ENCODE data around the gene OR51I2. TPM values are rescaled to one million over a fixed set of nuclear protein-coding genes. Genes with fewer than 3 reads are reported as not detected.
A peak's percentile ranks its signal among the peaks of the same experiment; 100 is the strongest.

Gene OR51I2
- total and polyA plus RNA-seq, 9 of the 15 experiments (the other 6 are each of a cell fraction or from before 2014, with no cell fraction given), result 0.06 to 0.61 (median 0.07) TPM; not detected in 6

DNA sequence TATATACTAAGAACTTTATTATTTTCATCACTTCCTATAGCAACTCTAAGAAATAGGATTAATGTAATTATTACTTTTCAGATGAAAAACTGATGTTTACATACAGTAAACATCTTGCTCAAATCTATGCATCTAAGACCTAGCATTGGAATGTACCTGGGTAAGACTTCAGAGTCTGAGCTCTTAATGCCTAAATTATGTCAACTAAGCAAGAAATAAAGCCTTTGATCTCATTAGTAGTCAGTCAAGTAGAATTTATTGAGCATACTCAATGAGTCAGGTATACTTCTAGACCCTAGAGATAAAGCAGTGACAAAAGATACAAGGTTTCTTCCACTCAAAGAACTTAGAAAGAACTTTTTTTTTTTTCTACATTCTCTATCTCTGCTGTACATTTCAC, 44.0 kb upstream of the OR51I2 start:
- Histone ChIP-seq H3K4me2 (ENCODE audit: insufficient read depth, low read length) (no peak overlapping the region), H4K20me1 (replicated peaks; ENCODE audit: control insufficient read depth, insufficient read depth, low read length) (0 out of 2 replicates have a peak, but pooled peaks cover 5% of the 10 kb centered on the region), H3K27me3 (ENCODE audit: control insufficient read depth in 2 of 2, insufficient read depth in 2 of 2, low read length in 2 of 2) (no peaks in the 10 kb centered on the region), H3K79me2 (ENCODE audit: control insufficient read depth, insufficient read depth, low read length) (peaks cover 76% of the 10 kb centered on the region), H3K27ac (ENCODE audit: extremely low read depth, low read depth, low read length) (no peak overlapping the region), H3K36me3 (ENCODE audit: control insufficient read depth, insufficient read depth, low read length) (peaks cover 86% of the 10 kb centered on the region), H3K9me3 (replicated peaks; ENCODE audit: control insufficient read depth, insufficient read depth, low read depth, low read length) (no peaks in the 10 kb centered on the region), H3K4me1 (replicated peaks in 1 of 2; ENCODE audit: control insufficient read depth in 2 of 2, insufficient read depth in 2 of 2, low read length in 2 of 2) (no peaks in the 10 kb centered on the region), H3K9me1 (ENCODE audit: control insufficient read depth, insufficient read depth, low read length) (peaks cover 5% of the 10 kb centered on the region), H3K4me3 (no peak overlapping the region), H2AFZ (ENCODE audit: low read depth, low read length) (no peak overlapping the region), H3K9ac (ENCODE audit: insufficient read depth in 1 of 2, low read depth in 2 of 2, low read length in 2 of 2) (no peak overlapping the region)
- no TSS peak for BruUV-seq (replicated peaks)
- POLR2A ChIA-PET, result no interaction called here
- DNase-seq (ENCODE audit: extremely low read depth in 1 of 4, low spot score in 3 of 4) (no peak), FAIRE-seq (no peak), ATAC-seq (no peak)
- CTCF ChIA-PET (ENCODE audit: low intra/inter-chr PET ratio), result no interaction called here
- TF ChIP-seq ZNF740 (CRISPR knock-in tag; IDR thresholded peaks at IDR 0.05), result no peak
- no peak for TF ChIP-seq ZNF740 (tag; IDR thresholded peaks at IDR 0.05)
- TF ChIP-seq ETV5 (CRISPR knock-in tag; IDR thresholded peaks at IDR 0.05; ENCODE audit: low read depth), result no peak
- TF ChIP-seq ZNF316 (IDR thresholded peaks at IDR 0.05), result peak; percentile 60
- TF ChIP-seq C11orf30 (IDR thresholded peaks at IDR 0.05; ENCODE audit: low read depth), result peak; percentile 48
- TF ChIP-seq MAFG (tag; conservative IDR thresholded peaks at IDR 0.05), result peak; percentile 45; the same call in 1 of the 2 replicates
- in situ Hi-C loops (cut with MboI), result no loop called here
- intact Hi-C loops (cut with micrococcal nuclease), result no loop called here

DNA sequence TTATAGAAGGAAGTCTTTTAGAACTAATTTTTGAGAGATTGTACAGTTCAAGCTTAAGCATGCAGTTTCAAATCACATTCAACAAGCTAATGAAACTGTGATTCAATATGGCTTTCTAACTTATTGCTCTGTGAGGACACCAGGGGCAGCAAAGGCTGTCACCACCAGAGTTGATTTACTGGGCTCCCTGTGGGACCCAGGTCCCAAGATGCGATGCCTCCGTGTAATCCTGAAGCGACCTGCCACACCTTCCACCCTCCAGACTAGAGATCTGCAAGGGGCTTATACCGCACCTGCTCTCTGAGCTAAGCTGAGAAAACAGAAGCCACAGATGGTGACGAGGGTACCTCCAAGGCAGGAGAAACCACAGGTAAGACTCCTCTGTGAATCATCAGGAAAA, 28.1 kb upstream of the OR51I2 start:
- H3K9ac ChIP-seq (ENCODE audit: insufficient read depth in 1 of 2, low read depth in 2 of 2, low read length in 2 of 2), result no peak overlapping the region
- in situ Hi-C loops (cut with MboI), result no loop called here
- FAIRE-seq, result no peak

More for the DNA sequence above, 28.1 kb upstream of the OR51I2 start:
- no peaks in the 10 kb centered on the region for H3K9me3 ChIP-seq (replicated peaks; ENCODE audit: control insufficient read depth, insufficient read depth, low read depth, low read length)
- CTCF ChIA-PET (ENCODE audit: low intra/inter-chr PET ratio), result interaction anchor here (0.5 kb wide), 1 partner anchor 372 kb away, joined by 3 read pairs; no protein-coding TSS in a partner anchor
- intact Hi-C loops (cut with micrococcal nuclease), result no loop called here
- H3K27me3 ChIP-seq (ENCODE audit: control insufficient read depth in 2 of 2, insufficient read depth in 2 of 2, low read length in 2 of 2), result no peaks in the 10 kb centered on the region
- no peaks in the 10 kb centered on the region for H3K4me1 ChIP-seq (replicated peaks in 1 of 2; ENCODE audit: control insufficient read depth in 2 of 2, insufficient read depth in 2 of 2, low read length in 2 of 2)
- H3K9me1 ChIP-seq (ENCODE audit: control insufficient read depth, insufficient read depth, low read length), result no peaks in the 10 kb centered on the region
- TF ChIP-seq LCOR (CRISPR knock-in tag; IDR thresholded peaks at IDR 0.05) (no peak), POLR3A (IDR thresholded peaks at IDR 0.05; ENCODE audit: borderline replicate concordance, extremely low read depth, insufficient read depth, insufficient read length) (no peak), MLLT1 (IDR thresholded peaks at IDR 0.05) (no peak), ASH1L (IDR thresholded peaks at IDR 0.05; ENCODE audit: borderline replicate concordance, low read depth, partially characterized antibody) (no peak), E4F1 (CRISPR knock-in tag; IDR thresholded peaks at IDR 0.05; ENCODE audit: borderline replicate concordance) (no peak), PTRF (tag; IDR thresholded peaks at IDR 0.05) (no peak)
- H4K20me1 ChIP-seq (replicated peaks; ENCODE audit: control insufficient read depth, insufficient read depth, low read length), result no peaks in the 10 kb centered on the region
- peaks cover 37% of the 10 kb centered on the region for H3K79me2 ChIP-seq (ENCODE audit: control insufficient read depth, insufficient read depth, low read length)
- H3K36me3 ChIP-seq (ENCODE audit: control insufficient read depth, insufficient read depth, low read length), result peaks cover 52% of the 10 kb centered on the region
- 66% methylated on average over 4 of the region's 5 CpGs for WGBS (ENCODE audit: insufficient coverage, low coverage, missing lambda C conversion rate)
- H3K4me2 ChIP-seq (ENCODE audit: insufficient read depth, low read length), result no peak overlapping the region
- ATAC-seq (no peak), DNase-seq (ENCODE audit: extremely low read depth in 1 of 4, low spot score in 3 of 4) (no peak)
- H3K4me3 ChIP-seq, result no peak overlapping the region
- POLR2A ChIA-PET, result no interaction called here
- no peak overlapping the region for H2AFZ ChIP-seq (ENCODE audit: low read depth, low read length)
- BruUV-seq (replicated peaks), result no TSS peak
- H3K27ac ChIP-seq (ENCODE audit: extremely low read depth, low read depth, low read length), result no peak overlapping the region
